Kidney glomerular epithelial cell (primary cell): ENCODE measurements around the gene MAP4K4.
A peak's percentile ranks its signal among the peaks of the same experiment; 100 is the strongest.

ENCODE experiments used
- DNase-seq: peaks from one replicate; lab custom pipeline; 2025; lab: John Stamatoyannopoulos, UW

The MAP4K4 gene

DNA sequence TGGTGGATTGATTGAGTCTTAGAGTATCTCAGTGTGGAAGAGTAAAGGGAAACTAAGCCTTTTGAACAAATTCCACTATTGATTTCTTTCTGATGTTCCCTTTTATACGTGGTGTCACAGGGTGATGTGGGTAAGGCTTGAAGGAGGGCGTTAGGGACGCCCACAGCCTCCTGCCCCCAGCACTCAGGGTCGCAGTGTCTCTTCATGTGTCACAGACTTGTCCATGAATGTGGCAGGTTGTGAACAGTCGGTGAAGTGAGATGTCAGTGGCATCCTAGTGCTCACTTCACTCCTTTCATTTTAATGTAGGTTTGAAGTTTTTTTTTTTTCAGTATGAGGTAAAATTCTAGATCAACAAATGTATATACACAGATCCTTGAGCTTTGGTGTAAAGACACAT, 171.0 kb downstream of the MAP4K4 start:
- DNase-seq = no peak

DNA sequence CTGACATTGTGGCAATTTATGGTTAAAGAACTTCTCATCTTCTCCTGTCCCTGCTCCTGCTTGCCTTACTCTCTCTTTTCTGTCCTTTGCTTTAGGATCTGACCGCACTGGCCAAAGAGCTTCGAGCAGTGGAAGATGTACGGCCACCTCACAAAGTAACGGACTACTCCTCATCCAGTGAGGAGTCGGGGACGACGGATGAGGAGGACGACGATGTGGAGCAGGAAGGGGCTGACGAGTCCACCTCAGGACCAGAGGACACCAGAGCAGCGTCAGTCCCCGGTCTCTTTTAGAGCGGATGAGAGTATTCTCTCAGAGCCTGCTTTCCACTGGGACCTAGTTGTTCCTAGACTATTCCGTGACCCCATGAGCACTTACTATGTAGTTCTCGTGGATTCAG, 172.0 kb downstream of the MAP4K4 start:
- no peak for DNase-seq

DNA sequence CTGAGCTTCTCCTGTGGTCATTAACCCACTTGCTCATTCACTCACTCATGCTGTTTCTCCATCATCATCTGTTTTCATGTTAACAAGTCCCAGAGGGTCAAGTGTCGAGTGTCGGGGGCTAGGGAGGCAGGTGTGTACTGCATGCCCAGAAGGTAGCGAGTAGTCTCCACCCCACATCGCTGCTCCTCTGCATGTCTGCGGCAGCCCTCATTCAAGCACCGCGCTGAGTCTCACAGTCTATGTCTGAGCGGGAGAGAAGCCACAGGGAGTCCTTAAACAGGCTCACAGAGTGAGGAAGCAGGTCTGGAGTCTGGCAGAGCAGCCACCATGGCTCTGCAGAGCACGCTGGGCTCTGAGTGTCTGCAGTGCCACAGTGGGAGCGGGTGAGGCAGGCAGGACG, 172.9 kb downstream of the MAP4K4 start:
- DNase-seq = no peak

DNA sequence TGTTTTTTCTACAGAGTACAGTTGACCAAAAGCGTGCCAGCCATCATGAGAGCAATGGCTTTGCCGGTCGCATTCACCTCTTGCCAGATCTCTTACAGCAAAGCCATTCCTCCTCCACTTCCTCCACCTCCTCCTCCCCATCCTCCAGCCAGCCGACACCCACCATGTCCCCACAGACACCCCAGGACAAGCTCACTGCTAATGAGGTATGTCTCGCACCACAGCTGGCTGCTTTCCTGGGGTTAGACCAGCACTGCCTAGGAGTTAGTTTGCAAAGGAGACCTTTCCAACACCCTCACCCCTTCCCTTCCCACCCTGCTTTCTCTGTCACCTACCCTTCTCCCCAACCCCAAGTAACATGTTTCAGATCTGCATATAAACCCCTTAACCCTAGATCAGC, 174.0 kb downstream of the MAP4K4 start:
- DNase-seq = no peak

DNA sequence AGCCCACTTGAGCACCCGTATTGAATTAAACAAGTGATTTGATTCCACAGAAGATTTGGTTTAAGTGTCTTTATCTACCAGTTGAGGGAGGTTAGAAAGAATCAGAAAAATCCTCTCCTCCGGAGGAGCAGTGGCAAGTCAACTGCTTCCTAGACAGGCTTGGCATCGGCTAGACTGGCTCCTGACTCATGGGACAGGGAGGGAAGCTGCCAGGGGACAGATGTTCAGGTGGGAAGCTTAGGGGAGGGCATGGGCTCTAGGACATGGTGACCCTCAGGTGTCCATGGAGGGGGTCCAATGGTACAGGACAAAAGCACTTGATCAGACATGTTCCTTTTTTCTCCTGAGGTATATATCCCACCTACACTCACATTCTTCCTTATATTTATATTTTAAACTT, 175.0 kb downstream of the MAP4K4 start:
- no peak for DNase-seq

DNA sequence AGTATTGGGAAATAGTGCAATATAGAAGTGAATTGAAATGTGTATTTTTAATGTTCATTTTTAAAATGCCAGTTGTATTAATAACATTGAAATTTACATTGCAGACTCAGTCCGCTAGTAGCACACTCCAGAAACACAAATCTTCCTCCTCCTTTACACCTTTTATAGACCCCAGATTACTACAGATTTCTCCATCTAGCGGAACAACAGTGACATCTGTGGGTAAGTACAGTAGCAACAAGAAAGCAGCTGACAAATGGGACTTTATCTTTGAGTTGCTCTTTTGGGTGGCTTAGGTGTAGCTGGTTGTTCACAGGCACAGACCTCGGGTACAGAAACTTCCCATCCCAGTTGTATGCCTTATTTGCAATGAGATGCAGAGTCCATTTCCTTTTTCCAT, 176.0 kb downstream of the MAP4K4 start:
- no peak for DNase-seq

DNA sequence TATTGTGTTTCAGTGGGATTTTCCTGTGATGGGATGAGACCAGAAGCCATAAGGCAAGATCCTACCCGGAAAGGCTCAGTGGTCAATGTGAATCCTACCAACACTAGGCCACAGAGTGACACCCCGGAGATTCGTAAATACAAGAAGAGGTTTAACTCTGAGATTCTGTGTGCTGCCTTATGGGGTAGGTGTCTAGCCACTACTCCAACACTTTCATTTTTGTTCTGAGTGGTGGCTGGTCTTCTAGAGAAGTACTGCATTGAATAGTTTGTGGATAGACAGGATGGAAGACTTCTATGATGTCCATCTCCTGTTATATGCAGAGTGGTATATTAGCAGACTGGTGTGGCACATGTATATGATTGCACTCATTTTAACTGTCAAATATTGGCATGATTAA, 176.6 kb downstream of the MAP4K4 start:
- DNase-seq = no peak

DNA sequence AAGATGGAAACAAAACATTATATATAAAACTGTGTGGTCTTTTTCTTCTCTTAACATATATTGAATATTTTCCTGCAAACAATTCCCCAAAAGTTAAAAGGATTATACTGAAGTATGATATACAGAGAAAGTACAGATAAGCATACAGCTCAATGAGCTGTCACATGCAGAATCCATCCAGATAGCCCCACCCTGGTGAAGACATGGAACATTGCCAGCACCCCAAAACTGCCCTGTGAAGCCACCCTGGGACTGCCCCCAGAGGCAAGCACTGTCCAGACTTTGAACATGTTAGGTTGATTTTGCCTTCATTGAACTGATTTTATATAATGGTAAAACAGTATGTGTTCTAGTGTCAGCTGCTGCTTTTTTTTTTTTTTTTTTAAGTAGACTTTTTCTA, 182.0 kb downstream of the MAP4K4 start:
- no peak for DNase-seq

DNA sequence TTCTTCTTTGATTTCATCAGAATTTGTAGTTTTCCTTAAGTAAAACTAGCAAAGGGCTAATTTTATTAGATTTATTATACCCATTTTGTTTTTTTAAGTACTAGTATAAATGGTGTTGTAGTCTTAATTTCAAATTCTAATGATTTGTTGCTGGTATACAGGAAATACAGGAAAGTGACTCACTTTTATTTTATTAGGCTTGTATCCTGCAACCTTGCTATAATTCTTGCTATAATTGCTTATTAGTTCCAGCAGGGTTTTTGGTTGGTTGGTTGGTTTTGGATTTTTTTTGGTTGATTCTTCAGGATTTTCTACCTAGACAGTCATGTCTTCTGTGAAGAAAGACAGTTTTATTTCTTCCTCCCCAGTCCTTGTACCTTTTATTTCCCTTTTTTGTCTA, 183.6 kb downstream of the MAP4K4 start:
- no peak for DNase-seq

DNA sequence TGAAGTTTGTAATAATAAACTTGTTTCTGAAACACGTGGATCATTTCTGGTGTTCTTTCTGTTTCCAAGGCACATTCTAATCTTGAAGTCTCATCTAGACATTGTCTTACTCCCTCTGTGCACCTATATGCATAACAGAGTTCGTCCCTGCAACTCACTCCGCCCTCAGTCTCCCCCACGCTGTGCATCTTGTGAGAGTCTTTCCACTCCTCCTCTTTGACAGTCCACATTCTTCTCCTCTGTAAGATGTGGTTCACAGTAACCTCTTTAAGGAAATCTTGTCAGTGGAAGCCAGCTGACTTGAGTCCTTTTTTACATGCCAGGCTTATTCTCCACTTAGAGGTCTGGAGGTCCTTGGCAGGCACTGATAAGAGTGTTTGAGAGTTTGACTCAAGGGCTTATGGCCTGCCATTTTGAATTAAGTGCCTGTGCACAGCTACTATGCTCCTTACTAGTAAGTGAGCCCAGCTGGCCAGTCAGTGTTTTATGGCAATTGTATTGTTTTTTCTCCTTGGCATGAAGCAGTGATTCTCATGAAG, 185.3 kb downstream of the MAP4K4 start:
- DNase-seq = no peak

DNA sequence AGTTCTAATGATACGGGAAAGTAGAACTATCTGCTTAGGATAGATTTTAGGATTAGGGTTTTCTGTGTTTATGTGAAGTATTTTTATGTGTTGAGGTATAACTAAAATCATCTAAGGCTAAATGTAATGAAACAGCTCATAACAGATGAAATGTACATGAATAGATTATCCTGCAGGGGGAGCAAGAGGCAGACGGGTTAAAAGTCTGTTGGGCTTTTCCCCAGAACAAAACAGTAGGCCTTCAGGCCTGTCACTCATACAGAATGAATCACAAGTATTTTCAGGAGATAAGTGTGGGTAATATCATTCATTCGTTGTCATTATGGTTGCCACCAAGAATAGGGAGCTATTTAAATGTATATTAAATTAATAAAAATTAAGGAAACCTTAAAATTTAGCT, 186.4 kb downstream of the MAP4K4 start:
- peak; percentile 70 for DNase-seq

DNA sequence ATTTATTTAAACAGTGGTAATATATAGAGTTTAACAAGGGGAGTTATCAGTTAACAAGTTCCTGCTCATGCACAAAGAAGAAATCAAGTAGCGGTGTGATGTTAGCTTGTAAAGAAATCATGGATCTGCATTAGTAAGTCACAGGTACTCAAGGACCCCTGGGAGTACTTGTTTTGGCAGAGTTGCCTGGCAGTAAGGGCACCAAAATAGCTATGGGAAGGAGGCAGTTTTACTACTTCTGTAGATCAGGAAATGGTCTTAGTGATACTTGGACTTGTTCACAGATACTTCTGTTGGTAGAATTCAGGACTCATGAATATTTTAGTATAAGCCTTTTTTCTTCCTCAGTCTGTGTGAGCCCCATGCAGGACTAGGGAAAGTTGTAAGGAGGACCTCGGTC, 186.9 kb downstream of the MAP4K4 start:
- no peak for DNase-seq

DNA sequence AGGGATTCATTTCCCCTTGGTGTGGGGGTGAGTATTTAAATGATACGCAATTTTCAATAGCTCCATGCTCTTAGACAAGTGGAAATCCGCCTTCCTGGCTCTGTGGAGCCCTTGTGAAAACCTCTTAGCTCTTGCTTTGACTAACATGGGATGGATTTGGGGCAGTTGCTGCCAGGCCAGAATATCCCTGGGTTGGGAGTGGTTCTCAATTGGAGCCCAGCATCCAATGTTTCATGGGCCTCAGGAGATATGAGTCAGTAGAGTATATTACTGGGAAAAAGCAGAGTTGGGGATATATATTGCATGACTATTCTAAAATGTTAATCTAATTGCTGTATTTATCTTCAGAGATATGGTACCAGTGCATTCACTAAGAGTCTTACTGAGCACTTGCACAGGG, 189.8 kb downstream of the MAP4K4 start:
- no peak for DNase-seq

DNA sequence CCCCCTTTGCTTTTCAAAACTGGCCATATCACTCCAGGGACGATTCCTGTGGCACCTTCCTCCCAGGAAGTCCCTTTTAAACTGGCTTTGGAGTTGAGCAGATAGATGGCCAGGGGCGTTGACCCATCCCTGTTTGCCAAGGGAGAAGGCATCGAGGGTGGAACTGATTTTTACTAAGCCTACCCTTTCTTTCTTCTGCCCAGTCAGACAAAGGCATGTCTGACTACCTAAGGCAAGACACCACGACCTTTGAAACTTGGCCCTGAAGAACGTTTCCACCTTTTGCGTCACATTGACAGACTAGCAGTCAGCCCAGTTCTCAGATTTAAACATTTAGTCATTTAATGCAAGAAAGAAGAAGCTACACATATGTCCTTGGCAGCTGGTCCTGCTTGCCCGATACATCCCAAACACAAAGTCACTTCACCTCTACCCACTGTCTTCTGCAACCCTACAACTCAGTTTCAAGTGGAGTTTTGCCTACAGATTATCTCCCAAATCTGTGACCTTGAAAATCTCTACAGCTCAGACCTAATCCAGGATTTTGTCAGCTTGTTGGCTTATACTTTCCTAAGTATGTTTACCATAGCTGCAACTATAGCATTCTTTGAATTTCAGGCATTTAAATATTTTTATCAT, 192.1 kb downstream of the MAP4K4 start:
- no peak for DNase-seq

DNA sequence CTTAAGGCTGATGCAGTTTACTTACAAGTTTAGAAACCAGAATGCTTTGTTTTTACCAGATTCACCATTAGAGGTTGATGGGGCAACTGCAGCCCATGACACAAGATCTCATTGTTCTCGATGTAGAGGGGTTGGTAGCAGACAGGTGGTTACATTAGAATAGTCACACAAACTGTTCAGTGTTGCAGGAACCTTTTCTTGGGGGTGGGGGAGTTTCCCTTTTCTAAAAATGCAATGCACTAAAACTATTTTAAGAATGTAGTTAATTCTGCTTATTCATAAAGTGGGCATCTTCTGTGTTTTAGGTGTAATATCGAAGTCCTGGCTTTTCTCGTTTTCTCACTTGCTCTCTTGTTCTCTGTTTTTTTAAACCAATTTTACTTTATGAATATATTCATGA, 194.9 kb downstream of the MAP4K4 start:
- no peak for DNase-seq

DNA sequence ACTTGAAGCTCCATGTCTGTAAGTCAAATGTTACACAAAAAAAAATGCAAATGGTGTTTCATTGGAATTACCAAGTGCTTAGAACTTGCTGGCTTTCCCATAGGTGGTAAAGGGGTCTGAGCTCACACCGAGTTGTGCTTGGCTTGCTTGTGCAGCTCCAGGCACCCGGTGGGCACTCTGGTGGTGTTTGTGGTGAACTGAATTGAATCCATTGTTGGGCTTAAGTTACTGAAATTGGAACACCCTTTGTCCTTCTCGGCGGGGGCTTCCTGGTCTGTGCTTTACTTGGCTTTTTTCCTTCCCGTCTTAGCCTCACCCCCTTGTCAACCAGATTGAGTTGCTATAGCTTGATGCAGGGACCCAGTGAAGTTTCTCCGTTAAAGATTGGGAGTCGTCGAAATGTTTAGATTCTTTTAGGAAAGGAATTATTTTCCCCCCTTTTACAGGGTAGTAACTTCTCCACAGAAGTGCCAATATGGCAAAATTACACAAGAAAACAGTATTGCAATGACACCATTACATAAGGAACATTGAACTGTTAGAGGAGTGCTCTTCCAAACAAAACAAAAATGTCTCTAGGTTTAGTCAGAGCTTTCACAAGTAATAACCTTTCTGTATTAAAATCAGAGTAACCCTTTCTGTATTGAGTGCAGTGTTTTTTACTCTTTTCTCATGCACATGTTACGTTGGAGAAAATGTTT, 196.3 kb downstream of the MAP4K4 start:
- DNase-seq = no peak

DNA sequence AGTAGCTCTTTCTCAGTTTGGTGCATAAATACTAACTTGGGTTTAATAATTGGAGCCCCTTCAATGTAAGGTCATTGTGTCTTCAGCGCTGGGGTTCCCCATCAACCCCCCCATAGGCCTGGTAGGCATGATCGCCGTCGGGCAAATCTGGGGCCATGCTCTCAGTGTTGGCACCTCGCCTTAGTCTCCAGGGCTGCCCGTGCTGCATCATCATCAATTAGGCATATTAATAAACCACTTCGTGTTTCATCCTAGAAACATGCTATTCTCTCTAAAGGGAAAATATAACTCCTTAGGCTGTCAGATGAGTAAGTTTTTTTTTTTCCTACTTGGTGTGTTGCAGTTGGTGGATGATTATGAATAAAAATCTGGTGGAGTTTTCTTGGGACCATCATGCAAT, 197.5 kb downstream of the MAP4K4 start:
- no peak for DNase-seq

DNA sequence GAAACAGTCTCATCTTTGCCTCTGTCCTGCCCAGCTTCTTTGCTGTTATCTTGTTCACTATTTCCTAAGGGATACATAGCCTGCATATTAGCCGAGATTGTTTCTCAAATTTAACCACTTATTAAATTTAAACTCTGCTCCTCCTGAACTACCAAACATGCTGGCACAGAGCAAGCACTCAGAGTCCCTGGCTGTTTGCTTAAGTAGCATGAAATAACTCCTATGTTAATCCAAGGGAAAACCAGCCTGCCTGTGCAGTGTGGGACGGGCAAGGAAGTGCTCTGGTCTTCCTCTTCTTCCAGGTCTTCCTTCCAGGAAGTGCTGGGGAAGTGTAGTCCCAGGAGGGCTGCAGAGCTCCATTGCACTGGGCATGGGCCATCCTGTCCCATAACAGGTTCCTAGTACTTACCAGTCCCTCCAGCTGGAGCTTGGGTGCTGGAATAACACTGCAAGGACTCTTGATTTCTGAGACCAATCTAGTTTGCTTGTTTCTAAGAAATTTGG, 198.4 kb downstream of the MAP4K4 start:
- no peak for DNase-seq

DNA sequence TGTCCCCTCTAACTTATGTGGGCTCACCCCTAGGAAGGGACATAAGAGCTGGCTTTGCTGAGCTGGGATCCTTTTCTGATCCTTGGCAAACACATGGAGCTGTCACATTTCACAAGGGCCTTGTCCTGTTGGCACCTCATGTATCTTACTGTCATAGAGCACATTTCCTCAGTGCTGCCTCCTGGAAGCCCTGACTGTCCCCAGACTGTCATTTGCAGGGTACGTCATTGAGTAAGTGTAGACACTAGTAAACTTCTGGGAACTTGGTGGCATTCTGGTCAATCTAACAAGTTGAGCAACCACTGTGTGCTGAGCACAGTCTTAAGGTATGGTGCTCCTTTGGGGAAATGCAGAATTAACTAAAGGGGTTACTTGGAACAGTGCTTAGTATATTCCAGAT, 199.8 kb downstream of the MAP4K4 start:
- no peak for DNase-seq

DNA sequence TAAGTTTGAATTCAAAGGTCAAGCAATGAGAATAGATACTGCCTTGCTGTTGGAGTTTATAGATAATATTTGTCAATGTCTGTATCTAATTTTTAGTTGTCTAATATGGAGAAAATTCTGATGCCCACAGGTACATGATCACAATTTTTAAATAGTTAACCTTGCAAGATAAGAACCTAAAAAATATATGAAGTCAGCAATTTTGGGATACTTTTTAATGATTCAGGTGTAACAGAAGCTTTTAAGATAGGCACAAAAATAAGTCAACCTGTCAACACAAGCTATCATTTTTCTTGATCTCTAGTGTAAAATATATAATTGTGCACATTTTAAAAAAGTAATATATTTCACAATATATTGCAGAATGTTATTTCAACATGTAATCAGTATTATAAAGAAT, 201.8 kb downstream of the MAP4K4 start:
- no peak for DNase-seq

DNA sequence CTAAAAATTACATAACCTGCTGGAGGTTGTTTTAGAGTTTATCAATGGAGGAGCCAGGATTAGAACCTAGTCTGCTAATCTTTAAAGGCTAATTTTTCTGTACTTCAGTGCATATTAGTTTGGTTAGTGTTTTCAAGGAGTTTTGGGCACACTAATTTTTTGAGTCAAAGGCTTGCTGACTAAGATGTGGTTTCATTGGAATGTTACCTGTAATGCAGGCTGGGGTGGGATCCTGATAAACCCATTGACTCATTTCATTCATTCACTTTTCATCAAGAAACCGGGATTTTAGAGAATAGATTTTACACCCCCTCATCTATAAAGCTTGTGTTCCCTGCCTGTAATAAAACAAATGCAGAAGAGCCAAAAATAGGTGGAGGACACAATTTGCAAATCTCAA, 202.4 kb downstream of the MAP4K4 start:
- no peak for DNase-seq

DNA sequence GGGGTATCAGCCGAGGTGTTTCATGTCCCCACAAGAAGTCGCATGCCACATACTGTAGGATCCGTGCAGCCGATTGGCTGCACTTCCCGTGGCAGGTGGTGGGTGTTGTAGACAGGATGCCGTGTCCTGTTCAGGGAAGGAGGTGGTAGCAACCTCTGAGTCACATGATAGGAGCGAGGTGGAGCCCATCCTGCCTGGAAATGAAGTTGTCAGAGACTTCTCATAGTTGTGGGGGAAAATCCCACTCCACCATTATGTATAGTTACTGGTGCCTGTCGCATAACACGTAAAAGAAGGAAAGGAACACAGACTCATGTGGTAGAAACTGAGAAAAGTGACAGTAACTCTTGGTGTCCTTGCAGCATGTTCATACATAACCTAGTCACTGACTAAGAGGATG, 202.9 kb downstream of the MAP4K4 start:
- no peak for DNase-seq

DNA sequence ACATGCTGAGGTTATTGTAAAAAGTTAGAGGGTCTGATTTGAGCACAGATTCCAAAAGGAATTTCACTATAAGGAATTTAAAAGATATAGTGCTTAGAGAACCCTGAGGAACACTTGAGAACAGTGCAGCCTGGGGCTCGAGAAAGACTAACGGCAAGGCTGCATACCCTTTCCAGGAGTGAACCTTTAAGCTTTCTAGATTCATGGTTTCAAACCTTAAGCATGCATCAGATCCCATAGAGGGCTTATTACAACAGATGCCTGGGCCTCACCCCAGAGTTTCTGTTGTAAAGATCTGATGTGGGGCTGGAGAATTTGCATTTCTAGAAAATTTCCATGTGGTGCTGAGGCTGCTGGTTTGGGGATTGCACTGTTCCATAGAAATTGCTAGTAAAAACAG, 203.7 kb downstream of the MAP4K4 start:
- no peak for DNase-seq

DNA sequence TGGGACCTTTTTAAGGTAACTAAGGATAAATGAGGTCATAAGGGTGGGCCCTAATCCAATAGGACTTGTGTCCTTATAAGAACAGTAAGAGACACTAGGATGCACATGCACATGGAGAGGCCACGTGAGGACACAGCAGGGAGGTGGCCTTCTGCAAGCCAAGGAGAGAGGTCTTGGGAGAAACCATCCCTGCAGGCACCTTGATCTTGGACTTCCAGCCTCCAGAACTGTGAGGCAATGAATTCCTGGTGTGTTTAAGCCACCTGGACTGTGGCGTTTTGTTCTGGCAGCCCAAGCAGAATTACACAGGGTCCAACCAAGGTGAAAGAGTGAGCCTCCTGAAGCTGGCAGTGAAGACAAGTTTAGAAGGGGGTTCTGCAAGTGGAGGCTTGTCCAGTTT, 204.7 kb downstream of the MAP4K4 start:
- DNase-seq = no peak
